ENCODE results near the gene BTAF1.

Gene BTAF1

DNA sequence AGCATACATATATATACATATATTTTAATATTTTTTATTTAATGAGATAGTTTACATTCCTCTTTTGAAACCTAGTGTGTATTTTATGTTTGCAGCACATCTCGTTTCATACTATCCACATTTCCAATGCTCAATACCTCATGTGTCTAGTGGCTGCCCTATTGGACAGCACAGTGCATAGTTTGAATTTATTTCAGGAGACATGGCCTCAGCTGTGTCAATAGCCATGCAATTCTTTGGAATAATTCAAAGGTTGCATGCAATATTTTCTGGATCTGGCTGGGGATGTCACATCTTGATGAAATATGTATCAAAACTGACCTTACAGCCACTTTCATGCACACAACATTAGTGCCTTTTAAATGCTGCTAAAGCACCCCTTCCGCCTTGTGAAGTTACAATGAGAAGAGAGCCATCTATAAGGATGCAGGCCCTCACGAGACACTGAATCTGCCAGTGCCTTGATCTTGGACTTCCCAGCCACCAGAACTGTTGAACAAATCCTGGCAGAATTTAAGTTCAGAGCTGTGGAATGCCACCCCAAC is 27.3 kb upstream of the BTAF1 start:
- H3K4me3 ChIP-seq (ENCODE audit: low read depth, low read length): no peak overlapping the region
- TF ChIP-seq, protein P1, sequence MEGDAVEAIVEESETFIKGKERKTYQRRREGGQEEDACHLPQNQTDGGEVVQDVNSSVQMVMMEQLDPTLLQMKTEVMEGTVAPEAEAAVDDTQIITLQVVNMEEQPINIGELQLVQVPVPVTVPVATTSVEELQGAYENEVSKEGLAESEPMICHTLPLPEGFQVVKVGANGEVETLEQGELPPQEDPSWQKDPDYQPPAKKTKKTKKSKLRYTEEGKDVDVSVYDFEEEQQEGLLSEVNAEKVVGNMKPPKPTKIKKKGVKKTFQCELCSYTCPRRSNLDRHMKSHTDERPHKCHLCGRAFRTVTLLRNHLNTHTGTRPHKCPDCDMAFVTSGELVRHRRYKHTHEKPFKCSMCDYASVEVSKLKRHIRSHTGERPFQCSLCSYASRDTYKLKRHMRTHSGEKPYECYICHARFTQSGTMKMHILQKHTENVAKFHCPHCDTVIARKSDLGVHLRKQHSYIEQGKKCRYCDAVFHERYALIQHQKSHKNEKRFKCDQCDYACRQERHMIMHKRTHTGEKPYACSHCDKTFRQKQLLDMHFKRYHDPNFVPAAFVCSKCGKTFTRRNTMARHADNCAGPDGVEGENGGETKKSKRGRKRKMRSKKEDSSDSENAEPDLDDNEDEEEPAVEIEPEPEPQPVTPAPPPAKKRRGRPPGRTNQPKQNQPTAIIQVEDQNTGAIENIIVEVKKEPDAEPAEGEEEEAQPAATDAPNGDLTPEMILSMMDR (IDR thresholded peaks at IDR 0.05; ENCODE audit: insufficient read depth, low read depth, low read length, missing control alignments): no peak
- no peak for DNase-seq (ENCODE audit: low read depth)

- no peak for DNase-seq (ENCODE audit: low read depth)
- TF ChIP-seq, protein P1 (IDR thresholded peaks at IDR 0.05; ENCODE audit: insufficient read depth, low read depth, low read length, missing control alignments): no peak
- no peak overlapping the region for H3K4me3 ChIP-seq (ENCODE audit: low read depth, low read length)
Measured at GRCh38 chr10:91897421-91897820, 26.1 kb upstream of the BTAF1 start.

DNA sequence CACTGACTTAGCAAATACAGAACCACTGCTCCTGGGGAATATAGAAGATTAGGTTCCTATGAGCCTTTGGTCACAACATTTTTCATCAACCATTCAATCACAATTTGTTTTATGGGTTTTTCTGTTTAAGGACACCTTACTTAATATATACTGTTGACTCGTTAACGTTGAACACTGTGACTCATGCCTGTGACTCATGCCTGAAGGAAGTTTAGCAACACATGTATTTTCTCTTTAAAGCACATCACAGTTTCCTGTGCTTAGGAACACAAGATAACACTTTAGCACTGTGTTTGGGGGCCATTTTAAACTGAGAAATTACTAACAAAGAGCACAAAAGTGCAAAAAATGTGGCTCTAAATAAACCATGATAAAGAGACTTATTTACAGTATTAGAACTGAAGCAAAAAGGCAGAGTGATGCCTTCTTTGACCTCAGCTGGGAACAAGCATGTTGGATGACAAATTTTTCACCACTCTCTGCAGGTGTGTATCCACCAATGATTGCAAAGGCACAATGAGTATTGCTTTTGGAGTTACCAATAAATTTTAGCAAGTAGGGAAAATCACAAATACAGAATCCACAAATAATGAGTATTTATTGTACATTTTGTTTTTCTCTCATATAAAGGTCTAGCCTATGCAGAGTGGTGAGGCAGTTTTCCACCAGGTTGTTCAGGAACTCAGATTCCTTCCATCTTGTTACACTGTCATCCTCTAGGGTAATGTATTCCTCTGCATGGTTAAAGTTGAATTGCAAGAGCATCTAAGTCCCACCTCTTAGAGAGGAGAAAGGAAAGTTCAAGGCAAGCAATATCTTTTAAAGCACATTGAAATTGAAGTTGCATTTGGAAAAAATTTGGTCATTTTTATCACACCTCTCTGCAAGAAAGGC is 21.5 kb upstream of the BTAF1 start:
- H3K4me3 ChIP-seq (ENCODE audit: low read depth, low read length): no peak overlapping the region
- DNase-seq (ENCODE audit: low read depth): no peak

DNA sequence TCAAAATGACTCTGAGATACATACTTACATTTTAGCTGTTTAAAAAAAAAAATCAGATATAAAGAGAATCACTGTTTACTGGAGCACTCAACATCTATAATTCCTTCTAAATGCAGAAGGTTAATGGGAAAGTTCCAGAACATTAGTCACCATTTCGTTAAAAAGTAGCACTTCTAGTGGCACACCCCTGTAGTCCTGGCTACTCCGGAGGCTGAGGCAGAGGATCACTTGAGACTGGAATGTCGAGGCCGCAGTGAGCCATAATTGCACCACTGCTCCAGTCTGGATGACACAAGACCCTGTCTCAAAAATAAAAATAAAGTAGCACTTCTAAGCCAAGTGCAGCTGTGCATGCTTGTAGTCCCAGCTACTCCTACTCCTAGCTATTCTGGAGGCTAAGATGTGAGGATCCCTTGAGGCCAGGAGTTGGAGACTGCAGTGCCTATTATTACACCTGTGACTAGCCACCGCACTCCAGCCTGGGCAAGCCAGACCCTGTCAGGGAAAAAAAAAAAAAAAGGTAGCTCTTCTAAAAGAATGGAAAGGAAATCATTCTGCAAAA is 16.5 kb upstream of the BTAF1 start:
- no peak overlapping the region for H3K4me3 ChIP-seq (ENCODE audit: low read depth, low read length)
- TF ChIP-seq, protein P1 (IDR thresholded peaks at IDR 0.05; ENCODE audit: insufficient read depth, low read depth, low read length, missing control alignments): no peak
- DNase-seq (ENCODE audit: low read depth): no peak

More for the DNA sequence above, 21.5 kb upstream of the BTAF1 start:
- TF ChIP-seq, protein P1 (IDR thresholded peaks at IDR 0.05; ENCODE audit: insufficient read depth, low read depth, low read length, missing control alignments): no peak

DNA sequence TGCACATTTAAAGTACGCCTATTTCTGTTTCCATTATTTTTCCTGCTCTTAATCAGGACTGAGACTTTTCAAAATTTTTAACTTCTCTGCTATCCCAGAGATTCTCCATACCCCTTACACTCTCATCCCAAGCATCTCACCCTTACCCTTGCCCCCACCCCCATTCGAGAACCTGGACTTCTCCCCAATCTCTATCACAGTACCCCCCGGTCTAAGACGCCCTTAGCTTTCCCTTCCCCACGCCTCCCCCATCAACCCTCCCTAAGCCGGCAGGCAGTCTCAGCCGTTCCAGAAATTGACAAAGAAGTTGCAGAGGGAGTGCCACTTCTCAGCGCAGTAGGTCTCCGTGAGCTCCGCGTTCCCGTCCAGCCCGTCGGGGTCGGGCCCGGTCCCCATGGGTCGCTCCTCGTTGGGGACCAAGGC is 15.6 kb upstream of the BTAF1 start:
- peak overlapping the region; percentile 70 for H3K4me3 ChIP-seq (ENCODE audit: low read depth, low read length)
- TF ChIP-seq, protein P1 (IDR thresholded peaks at IDR 0.05; ENCODE audit: insufficient read depth, low read depth, low read length, missing control alignments): no peak
- no peak for DNase-seq (ENCODE audit: low read depth)

- TF ChIP-seq, protein P1 (IDR thresholded peaks at IDR 0.05; ENCODE audit: insufficient read depth, low read depth, low read length, missing control alignments): peak; percentile 49
- DNase-seq (ENCODE audit: low read depth): peak; percentile 90
- peak overlapping the region; percentile 70 for H3K4me3 ChIP-seq (ENCODE audit: low read depth, low read length)
Measured at GRCh38 chr10:91908337-91909116, 15.0 kb upstream of the BTAF1 start.

All from GM12865 (cell line).